ENCODE results near the gene AKAP9.

AKAP9 gene

DNA sequence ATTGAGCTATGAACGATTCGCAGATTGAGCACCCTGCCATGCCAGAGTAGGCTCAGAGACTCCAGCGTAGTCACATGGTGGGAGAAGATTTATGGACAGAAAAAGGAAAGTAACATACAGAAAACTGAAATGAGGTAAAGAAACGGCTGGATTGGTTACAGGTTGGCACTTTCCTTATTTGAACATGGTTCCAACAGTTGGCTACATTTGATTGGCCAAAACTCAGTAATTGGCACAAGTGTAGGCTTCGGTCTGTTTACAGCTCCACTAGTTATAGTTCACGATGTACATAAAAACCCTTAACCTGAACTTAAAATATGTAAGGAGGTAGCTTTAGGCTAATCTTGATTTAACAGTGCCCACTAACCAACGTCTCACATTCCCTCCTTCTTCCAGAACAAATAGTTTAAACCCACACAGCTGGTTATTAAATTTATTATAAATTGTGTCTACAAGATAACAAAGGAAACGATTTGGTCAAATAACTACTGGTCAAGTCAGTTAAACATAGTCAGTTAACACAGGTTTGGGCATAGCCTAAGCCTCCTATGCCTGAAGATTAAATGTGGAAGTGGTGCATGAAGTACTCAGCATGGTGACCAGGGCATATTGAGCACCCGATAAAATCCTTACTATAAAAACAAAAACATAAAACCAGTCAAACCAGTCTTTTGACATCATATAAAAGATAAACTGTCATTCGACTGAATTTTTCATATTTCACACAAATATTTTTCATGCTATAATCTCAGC lies 42.2 kb upstream of the AKAP9 start:
- TF ChIP-seq, protein P1, sequence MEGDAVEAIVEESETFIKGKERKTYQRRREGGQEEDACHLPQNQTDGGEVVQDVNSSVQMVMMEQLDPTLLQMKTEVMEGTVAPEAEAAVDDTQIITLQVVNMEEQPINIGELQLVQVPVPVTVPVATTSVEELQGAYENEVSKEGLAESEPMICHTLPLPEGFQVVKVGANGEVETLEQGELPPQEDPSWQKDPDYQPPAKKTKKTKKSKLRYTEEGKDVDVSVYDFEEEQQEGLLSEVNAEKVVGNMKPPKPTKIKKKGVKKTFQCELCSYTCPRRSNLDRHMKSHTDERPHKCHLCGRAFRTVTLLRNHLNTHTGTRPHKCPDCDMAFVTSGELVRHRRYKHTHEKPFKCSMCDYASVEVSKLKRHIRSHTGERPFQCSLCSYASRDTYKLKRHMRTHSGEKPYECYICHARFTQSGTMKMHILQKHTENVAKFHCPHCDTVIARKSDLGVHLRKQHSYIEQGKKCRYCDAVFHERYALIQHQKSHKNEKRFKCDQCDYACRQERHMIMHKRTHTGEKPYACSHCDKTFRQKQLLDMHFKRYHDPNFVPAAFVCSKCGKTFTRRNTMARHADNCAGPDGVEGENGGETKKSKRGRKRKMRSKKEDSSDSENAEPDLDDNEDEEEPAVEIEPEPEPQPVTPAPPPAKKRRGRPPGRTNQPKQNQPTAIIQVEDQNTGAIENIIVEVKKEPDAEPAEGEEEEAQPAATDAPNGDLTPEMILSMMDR (IDR thresholded peaks at IDR 0.05; ENCODE audit: low read depth, low read length), result no peak
- TF ChIP-seq, protein P2, sequence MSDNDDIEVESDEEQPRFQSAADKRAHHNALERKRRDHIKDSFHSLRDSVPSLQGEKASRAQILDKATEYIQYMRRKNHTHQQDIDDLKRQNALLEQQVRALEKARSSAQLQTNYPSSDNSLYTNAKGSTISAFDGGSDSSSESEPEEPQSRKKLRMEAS (IDR thresholded peaks at IDR 0.05; ENCODE audit: low read depth, low read length), result no peak
- TF ChIP-seq POLR2A (IDR thresholded peaks at IDR 0.05; ENCODE audit: extremely low read depth, insufficient read length), result no peak
- TF ChIP-seq MYC (IDR thresholded peaks at IDR 0.05; ENCODE audit: low read depth, low read length), result no peak
- no peak overlapping the region for H3K4me3 ChIP-seq (ENCODE audit: low read depth, low read length)
- DNase-seq (ENCODE audit: low read depth), result no peak

DNA sequence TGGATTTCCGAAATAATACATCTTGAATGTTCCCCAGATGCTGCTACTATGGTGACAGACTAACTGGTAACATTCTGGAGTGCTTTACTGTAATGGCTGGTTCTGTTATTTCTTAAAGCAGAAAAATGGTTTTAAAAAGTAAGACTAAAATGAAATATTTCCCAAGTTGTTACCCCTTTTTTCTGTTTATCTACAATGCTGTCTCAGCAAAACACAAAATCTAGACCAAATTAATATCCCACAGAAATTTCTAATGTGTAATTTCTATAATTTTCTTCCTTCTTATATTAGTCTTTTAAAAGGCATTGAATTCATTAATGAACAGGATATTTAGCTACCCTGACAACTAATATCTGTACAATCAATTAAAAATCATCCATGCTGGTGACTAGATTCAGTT lies 41.1 kb upstream of the AKAP9 start:
- TF ChIP-seq POLR2A (IDR thresholded peaks at IDR 0.05; ENCODE audit: extremely low read depth, insufficient read length) (no peak), MYC (IDR thresholded peaks at IDR 0.05; ENCODE audit: low read depth, low read length) (no peak)
- TF ChIP-seq, protein P1 (IDR thresholded peaks at IDR 0.05; ENCODE audit: low read depth, low read length), result no peak
- TF ChIP-seq, protein P2 (IDR thresholded peaks at IDR 0.05; ENCODE audit: low read depth, low read length), result no peak
- no peak overlapping the region for H3K4me3 ChIP-seq (ENCODE audit: low read depth, low read length)
- no peak for DNase-seq (ENCODE audit: low read depth)

DNA sequence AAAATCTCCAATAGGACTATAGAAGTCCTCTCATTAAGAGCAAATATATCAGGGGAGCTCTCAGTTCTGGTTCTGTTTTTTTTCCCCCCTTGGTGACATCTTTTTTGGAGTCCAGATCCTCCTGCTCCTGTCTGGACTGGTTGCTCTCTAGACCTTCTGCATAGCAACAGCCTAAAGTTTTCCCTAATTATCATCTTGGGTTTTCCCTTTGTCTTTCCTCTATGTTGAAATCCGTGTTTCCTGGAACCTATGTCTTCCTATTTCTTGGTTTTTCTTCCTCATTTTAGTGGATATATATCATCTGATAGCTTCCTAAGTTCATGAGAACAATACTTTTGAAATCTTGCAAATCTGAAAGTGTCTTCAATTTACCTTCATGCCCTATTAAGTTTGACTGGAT lies 30.5 kb upstream of the AKAP9 start:
- H3K4me3 ChIP-seq (ENCODE audit: low read depth, low read length), result no peak overlapping the region
- TF ChIP-seq, protein P2 (IDR thresholded peaks at IDR 0.05; ENCODE audit: low read depth, low read length), result no peak
- TF ChIP-seq POLR2A (IDR thresholded peaks at IDR 0.05; ENCODE audit: extremely low read depth, insufficient read length), result no peak
- TF ChIP-seq, protein P1 (IDR thresholded peaks at IDR 0.05; ENCODE audit: low read depth, low read length), result no peak
- DNase-seq (ENCODE audit: low read depth), result no peak

DNA sequence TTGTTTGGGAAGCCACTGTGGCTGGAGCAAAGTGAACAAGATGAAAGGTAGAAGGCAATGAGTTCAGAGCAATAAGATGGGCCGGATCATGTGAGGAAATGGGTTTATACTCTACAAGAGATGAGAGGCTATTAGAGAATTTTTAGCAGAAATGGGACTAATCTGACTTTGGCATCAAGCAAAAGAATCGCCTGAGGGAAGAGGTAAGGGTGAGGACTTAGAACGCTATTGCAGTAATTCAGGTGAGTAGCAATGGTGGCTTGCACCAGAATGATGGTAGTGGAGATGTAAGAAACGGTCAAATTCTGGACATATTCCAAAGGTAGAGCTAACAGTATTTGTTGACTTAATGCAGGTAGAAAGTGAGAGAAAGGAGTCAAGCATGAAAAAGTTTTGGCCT lies 29.5 kb upstream of the AKAP9 start:
- no peak for DNase-seq (ENCODE audit: low read depth)
- H3K4me3 ChIP-seq (ENCODE audit: low read depth, low read length), result no peak overlapping the region
- TF ChIP-seq, protein P1 (IDR thresholded peaks at IDR 0.05; ENCODE audit: low read depth, low read length), result no peak
- TF ChIP-seq, protein P2 (IDR thresholded peaks at IDR 0.05; ENCODE audit: low read depth, low read length), result no peak
- no peak for TF ChIP-seq POLR2A (IDR thresholded peaks at IDR 0.05; ENCODE audit: extremely low read depth, insufficient read length)
- TF ChIP-seq MYC (IDR thresholded peaks at IDR 0.05; ENCODE audit: low read depth, low read length), result no peak

DNA sequence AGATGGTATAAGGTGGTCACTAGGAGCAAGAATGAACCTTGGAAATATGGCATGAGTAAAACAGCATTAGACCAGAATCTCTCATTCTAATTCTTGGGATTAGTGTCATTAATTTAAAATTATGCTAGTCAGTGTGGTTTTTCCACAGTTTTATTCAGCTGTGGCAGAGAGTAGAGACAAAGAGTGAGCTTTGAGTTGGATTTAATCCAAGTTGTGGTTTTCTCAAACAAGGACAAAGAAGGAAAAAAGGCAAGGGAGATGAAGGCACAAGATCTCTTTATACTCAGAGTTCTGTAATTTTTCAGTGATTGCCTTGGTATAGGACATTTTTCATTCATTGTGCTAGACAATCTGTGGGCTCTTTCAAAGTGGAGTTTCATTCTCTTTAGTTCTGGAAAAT lies 28.2 kb upstream of the AKAP9 start:
- TF ChIP-seq, protein P2 (IDR thresholded peaks at IDR 0.05; ENCODE audit: low read depth, low read length), result no peak
- TF ChIP-seq POLR2A (IDR thresholded peaks at IDR 0.05; ENCODE audit: extremely low read depth, insufficient read length) (no peak), MYC (IDR thresholded peaks at IDR 0.05; ENCODE audit: low read depth, low read length) (no peak)
- TF ChIP-seq, protein P1 (IDR thresholded peaks at IDR 0.05; ENCODE audit: low read depth, low read length), result no peak
- no peak overlapping the region for H3K4me3 ChIP-seq (ENCODE audit: low read depth, low read length)
- DNase-seq (ENCODE audit: low read depth), result no peak
